HepG2 (cell line): ENCODE data around the gene FBXO9. TPM values are rescaled to one million over a fixed set of nuclear protein-coding genes. Genes with fewer than 3 reads are reported as not detected.

Experiments used
- ATAC-seq: fragments of 200-7000 bp; cut with Tn5 transposase; 3 replicates; pipeline ENCODE4 v1.9.1; 2020; ENCODE audit warnings: mild to moderate bottlenecking, moderate library complexity
- BruUV-seq: library from RNA; stranded (reverse); fragments of 400-500 nt; replicated peaks from 2 replicates; lab custom pipeline; 2021; lab: Mats Ljungman, UMichigan
- CTCF ChIA-PET: fragments of 300-600 bp; formaldehyde crosslinking; extraction: SDS; loops from one replicate; lab custom pipeline; 2021; ENCODE audit warnings: low total read pairs, inconsistent platforms, low intra/inter-chr PET ratio; lab: Yijun Ruan, JAX
- POLR2A ChIA-PET: fragments of 350-600 bp; sonication (Branson Sonifier 250); formaldehyde crosslinking; loops from one replicate; lab custom pipeline; 2020; ENCODE audit warnings: antibody characterized with exemption, inconsistent platforms; lab: Yijun Ruan, JAX
- DNase-seq: peaks from one replicate; pipeline ENCODE4 v3.0.0-alpha.2; 2015; ENCODE audit warnings: low spot score
- FAIRE-seq: peaks from 3 replicates; lab custom pipeline; 2011; peaks lifted over from hg19 to GRCh38; lab: Jason Lieb, UNC
- H2AFZ ChIP-seq: one replicate; pipeline ENCODE4 v1.6.1; 2011; ENCODE audit warnings: low read length, inconsistent platforms
- H3K27ac ChIP-seq: fragments of 300-600 bp; 3 replicates; pipeline ENCODE4 v1.8.0; 2011; ENCODE audit warnings: mixed run types, mild to moderate bottlenecking, mixed read lengths, low read length, inconsistent platforms; ENCODE audit not compliant: insufficient read depth; ENCODE audit errors: extremely low read length
- H3K27me3 ChIP-seq, 2 experiments: fragments of 200-600 bp in 1 of 2; 2 replicates in 1 of 2; 3 replicates in 1 of 2; pipeline versions ENCODE4 v1.6.0 to v1.8.0; 2011; ENCODE audit warnings: low read length in 2 of 2, mild to moderate bottlenecking in 2 of 2, moderate library complexity in 2 of 2, inconsistent platforms in 1 of 2; ENCODE audit not compliant: insufficient read depth in 2 of 2, control insufficient read depth in 1 of 2
- H3K36me3 ChIP-seq, 2 experiments: fragments of 200-600 bp in 1 of 2; replicated peaks in 1 of 2; 2 replicates in 1 of 2; 3 replicates in 1 of 2; pipeline versions ENCODE4 v1.5.1 to v1.8.0; 2011; ENCODE audit warnings: low read length in 2 of 2, inconsistent platforms in 1 of 2; ENCODE audit not compliant: insufficient read depth in 2 of 2, control insufficient read depth in 1 of 2
- H3K4me1 ChIP-seq: 2 replicates; pipeline ENCODE4 v1.5.1; 2012; ENCODE audit warnings: low read length, inconsistent platforms; ENCODE audit not compliant: insufficient read depth
- H3K4me2 ChIP-seq: 2 replicates; pipeline ENCODE4 v1.6.0; 2011; ENCODE audit warnings: low read depth, low read length, inconsistent platforms
- H3K4me3 ChIP-seq, 3 experiments: fragments of 200-600 bp in 1 of 3; sonication (generic), shearing (Covaris generic) in 1 of 3; replicated peaks in 1 of 3; 2 replicates each; pipeline ENCODE4 v1.5.1; 2011 to 2016; ENCODE audit warnings: low read length in 3 of 3, inconsistent platforms in 2 of 3, low read depth in 2 of 3, mild to moderate bottlenecking in 2 of 3, control low read depth in 1 of 3, mixed read lengths in 1 of 3; ENCODE audit not compliant: insufficient read depth in 1 of 3
- H3K79me2 ChIP-seq: one replicate; pipeline ENCODE4 v1.6.1; 2011; ENCODE audit warnings: low read length, inconsistent platforms; ENCODE audit not compliant: insufficient read depth
- H3K9ac ChIP-seq: 2 replicates; pipeline ENCODE4 v1.6.0; 2011; ENCODE audit warnings: mild to moderate bottlenecking, low read depth, low read length, inconsistent platforms; ENCODE audit not compliant: insufficient read depth
- H3K9me3 ChIP-seq: 2 replicates; pipeline ENCODE4 v1.5.1; 2012; ENCODE audit warnings: mild to moderate bottlenecking, low read length
- H4K20me1 ChIP-seq: 2 replicates; pipeline ENCODE4 v1.6.0; 2011; ENCODE audit warnings: inconsistent platforms, mild to moderate bottlenecking, low read length, moderate library complexity; ENCODE audit not compliant: insufficient read depth
- FLYWCH1 ChIP-seq: sonication (generic); formaldehyde crosslinking; IDR thresholded peaks from 2 replicates; pipeline ENCODE4 v1.8.1; 2023; ENCODE audit warnings: mild to moderate bottlenecking, missing genetic modification reagents
- FOXA1 ChIP-seq, 2 experiments: fragments of 450-650 bp in 1 of 2; sonication (generic) in 1 of 2; formaldehyde crosslinking in 1 of 2; IDR thresholded peaks; 2 replicates each; pipeline versions ENCODE4 v1.4.0 to v1.6.1; 2016 to 2020; ENCODE audit warnings: missing genetic modification reagents in 1 of 2
- FOXP4 ChIP-seq: sonication (generic); formaldehyde crosslinking; IDR thresholded peaks from 2 replicates; pipeline ENCODE4 v1.4.0; 2020; ENCODE audit warnings: missing genetic modification reagents
- HHEX ChIP-seq: IDR thresholded peaks from 2 replicates; pipeline ENCODE4 v1.6.1; 2016; ENCODE audit warnings: control low read depth
- KAT2B ChIP-seq: fragments of 150-350 bp; IDR thresholded peaks from 2 replicates; pipeline ENCODE4 v1.6.1; 2014; ENCODE audit warnings: low read depth, low read length, borderline replicate concordance
- MXD3 ChIP-seq: IDR thresholded peaks from 2 replicates; pipeline ENCODE4 v1.6.1; 2016; ENCODE audit warnings: mild to moderate bottlenecking, missing biosample characterization, missing genetic modification reagents
- TBP ChIP-seq: sonication (generic); formaldehyde crosslinking; IDR thresholded peaks from 2 replicates; pipeline ENCODE4 v1.5.0; 2020; ENCODE audit warnings: missing genetic modification reagents
- ZNF510 ChIP-seq: sonication (generic); formaldehyde crosslinking; IDR thresholded peaks from 2 replicates; pipeline ENCODE4 v1.4.0; 2020; ENCODE audit warnings: low read depth, mild to moderate bottlenecking, missing genetic modification reagents
- WGBS: methylation state at CpG from one replicate; pipeline ENCODE4 v1.1.6; 2017; ENCODE audit warnings: low lambda C conversion rate; 5-methylcytosine and 5-hydroxymethylcytosine counted together
- in situ Hi-C: cut with HindIII; loops from 2 replicates; pipeline ENCODE4 v1.10.0; 2017; ENCODE audit warnings: low pct_unique_long_range_greater_than_20kb; ENCODE audit not compliant: extremely low pct_ligation_motif_present
- intact Hi-C: fragments of 100-400 bp; cut with micrococcal nuclease; formaldehyde crosslinking; loops from one replicate; pipeline ENCODE4 v1.10.0; 2022; ENCODE audit not compliant: unreplicated experiment
- polyA plus RNA-seq, 8 experiments: library from polyadenylated mRNA; depleted of rRNA in 3 of 8; stranded (reverse) in 7 of 8; unstranded in 1 of 8; fragments of >200 nt; fragmentation: Illumina TruSeq in 4 of 8; extraction: Trizol in 4 of 8; gene quantifications; 2 replicates each; pipeline versions ENCODE4 v1.2.1 to v1.2.3, GENCODE V29; 2011 to 2016; ENCODE audit warnings: low read depth in 4 of 8, missing spikeins in 1 of 8, mixed read lengths in 1 of 8; ENCODE audit not compliant: insufficient read depth in 1 of 8
- total RNA-seq, 5 experiments: library from RNA; depleted of rRNA; stranded (reverse); fragments of >200 nt; fragmentation: Illumina TruSeq; extraction: Trizol; gene quantifications; 2 replicates each; pipeline ENCODE4 v1.2.3, GENCODE V29; 2016; ENCODE audit warnings: low read depth in 1 of 5

FBXO9 gene
- total and polyA plus RNA-seq, 2 of the 13 experiments (the other 11 are each of a cell fraction or from before 2014, with no cell fraction given) = 64.3 to 98.4 TPM

- TF ChIP-seq FOXP4 (no peak), FOXA1 (IDR thresholded peaks at IDR 0.05) (no peak), FOXA1 (CRISPR knock-in tag; IDR thresholded peaks at IDR 0.05) (no peak), FLYWCH1 (CRISPR knock-in tag) (no peak), TBP (no peak)
- TF ChIP-seq, all 625 proteins: peak for 0
Observed at GRCh38 chr6:53124131-53124800, 59.1 kb downstream of the FBXO9 start (continued).

- H3K4me2 ChIP-seq = no peak overlapping the region
- FAIRE-seq = no peak
- no peak overlapping the region for H3K27ac ChIP-seq
- BruUV-seq = no TSS peak
- H3K79me2 ChIP-seq = no peaks in the 10 kb centered on the region
- 94% methylated on average over 4 of the region's 4 CpGs for WGBS
- H3K4me3 ChIP-seq = no peak overlapping the region
- H3K36me3 ChIP-seq = no peaks in the 10 kb centered on the region
- TF ChIP-seq ZNF510 (CRISPR knock-in tag) = no peak
- TF ChIP-seq MXD3 (CRISPR knock-in tag) = no peak
- no peak for TF ChIP-seq HHEX
- TF ChIP-seq KAT2B = no peak
- TF ChIP-seq, all 625 proteins: peak for 0
- no peak for ATAC-seq
- peaks cover 13% of the 10 kb centered on the region for H3K4me1 ChIP-seq
- POLR2A ChIA-PET = interaction anchor here (1.5 kb wide), 1 partner anchor 10 kb away, joined by 10 read pairs; no protein-coding TSS in a partner anchor
- H3K27me3 ChIP-seq = no peaks in the 10 kb centered on the region
- H2AFZ ChIP-seq = no peak overlapping the region
- CTCF ChIA-PET = no interaction called here
- H3K9me3 ChIP-seq = no peaks in the 10 kb centered on the region
- in situ Hi-C loops = no loop called here
- DNase-seq = no peak
- intact Hi-C loops = no loop called here
- no peaks in the 10 kb centered on the region for H4K20me1 ChIP-seq
- no peak overlapping the region for H3K9ac ChIP-seq
Observed at GRCh38 chr6:53125276-53125675, 60.1 kb downstream of the FBXO9 start.
